ENCODE measurements around the gene ABCA2.

ABCA2 gene

GRCh38 chr9:136962163-136962562 lies 65.9 kb downstream of the ABCA2 start:
- TF ChIP-seq CTCF (IDR thresholded peaks at IDR 0.05; ENCODE audit: low read depth, low read length, missing control alignments) = no peak
- H3K4me3 ChIP-seq (ENCODE audit: low read depth, low read length) = no peak overlapping the region
- in situ Hi-C loops (cut with HindIII; ENCODE audit: low sequenced_read_pairs) = no loop called here
- DNase-seq (ENCODE audit: low read depth) = no peak

GRCh38 chr9:136961279-136962065 lies 66.6 kb downstream of the ABCA2 start:
- H3K4me3 ChIP-seq (ENCODE audit: low read depth, low read length) = no peak overlapping the region
- in situ Hi-C loops (cut with HindIII; ENCODE audit: low sequenced_read_pairs) = no loop called here
- TF ChIP-seq CTCF (IDR thresholded peaks at IDR 0.05; ENCODE audit: low read depth, low read length, missing control alignments) = no peak
- DNase-seq (ENCODE audit: low read depth) = no peak

- no peak overlapping the region for H3K4me3 ChIP-seq (ENCODE audit: low read depth, low read length)
- no peak for TF ChIP-seq CTCF (IDR thresholded peaks at IDR 0.05; ENCODE audit: low read depth, low read length, missing control alignments)
- in situ Hi-C loops (cut with HindIII; ENCODE audit: low sequenced_read_pairs) = no loop called here
- no peak for DNase-seq (ENCODE audit: low read depth)
Observed at GRCh38 chr9:136960938-136961275, 67.1 kb downstream of the ABCA2 start.

- no peak for DNase-seq (ENCODE audit: low read depth)
- TF ChIP-seq CTCF (IDR thresholded peaks at IDR 0.05; ENCODE audit: low read depth, low read length, missing control alignments) = no peak
- in situ Hi-C loops (cut with HindIII; ENCODE audit: low sequenced_read_pairs) = no loop called here
- H3K4me3 ChIP-seq (ENCODE audit: low read depth, low read length) = no peak overlapping the region
Observed at GRCh38 chr9:136960212-136960937, 67.7 kb downstream of the ABCA2 start.

- H3K4me3 ChIP-seq (ENCODE audit: low read depth, low read length) = no peak overlapping the region
- in situ Hi-C loops (cut with HindIII; ENCODE audit: low sequenced_read_pairs) = no loop called here
- TF ChIP-seq CTCF (IDR thresholded peaks at IDR 0.05; ENCODE audit: low read depth, low read length, missing control alignments) = no peak
- DNase-seq (ENCODE audit: low read depth) = no peak
Observed at GRCh38 chr9:136958898-136959850, 68.9 kb downstream of the ABCA2 start.

GRCh38 chr9:136958473-136958872 lies 69.6 kb downstream of the ABCA2 start:
- no peak overlapping the region for H3K4me3 ChIP-seq (ENCODE audit: low read depth, low read length)
- DNase-seq (ENCODE audit: low read depth) = no peak
- TF ChIP-seq CTCF (IDR thresholded peaks at IDR 0.05; ENCODE audit: low read depth, low read length, missing control alignments) = no peak
- in situ Hi-C loops (cut with HindIII; ENCODE audit: low sequenced_read_pairs) = no loop called here

Data from astrocyte of the cerebellum (primary cell).